ENCODE data around the gene CHRNA9.

DNA sequence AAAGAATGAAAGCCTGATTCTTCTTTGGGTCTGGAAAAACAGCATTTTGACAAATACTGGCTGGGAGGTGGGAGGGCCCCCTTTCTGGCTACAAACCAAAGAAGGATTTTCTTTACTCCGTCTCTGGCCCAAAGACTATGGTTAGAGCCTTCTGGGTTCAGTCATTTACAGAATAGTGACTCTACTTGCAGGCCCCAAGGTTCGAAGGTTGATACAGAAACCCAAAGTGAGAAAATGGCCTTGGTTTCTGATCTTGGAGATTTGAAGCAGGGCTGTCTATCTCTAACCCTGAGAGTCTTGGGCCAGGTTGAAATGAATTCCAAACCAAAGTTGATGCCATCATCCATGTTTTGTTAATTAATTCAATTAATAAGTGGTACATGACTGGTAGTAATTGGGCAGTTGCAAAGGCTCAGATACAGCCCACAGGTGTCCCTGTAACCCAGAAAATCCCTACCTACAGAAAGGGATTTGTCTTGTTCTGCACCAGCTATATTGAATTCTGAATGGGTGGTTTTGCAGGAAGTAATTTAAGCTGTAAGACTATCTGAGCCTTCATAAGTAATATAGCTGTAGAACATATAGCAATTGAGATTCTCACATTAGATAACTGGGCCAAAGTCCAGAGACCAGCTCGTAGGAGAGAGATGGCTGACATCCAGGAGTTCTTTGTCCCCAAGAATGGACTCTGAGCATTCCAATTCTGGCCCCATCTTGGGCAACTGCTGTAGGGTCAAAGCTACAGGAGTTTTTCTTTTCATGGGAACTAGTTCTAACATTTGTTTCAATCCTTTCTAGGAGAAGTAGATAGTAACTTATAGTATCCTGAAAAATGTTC, 34.5 kb downstream of the CHRNA9 start:
- TF ChIP-seq, protein P1, sequence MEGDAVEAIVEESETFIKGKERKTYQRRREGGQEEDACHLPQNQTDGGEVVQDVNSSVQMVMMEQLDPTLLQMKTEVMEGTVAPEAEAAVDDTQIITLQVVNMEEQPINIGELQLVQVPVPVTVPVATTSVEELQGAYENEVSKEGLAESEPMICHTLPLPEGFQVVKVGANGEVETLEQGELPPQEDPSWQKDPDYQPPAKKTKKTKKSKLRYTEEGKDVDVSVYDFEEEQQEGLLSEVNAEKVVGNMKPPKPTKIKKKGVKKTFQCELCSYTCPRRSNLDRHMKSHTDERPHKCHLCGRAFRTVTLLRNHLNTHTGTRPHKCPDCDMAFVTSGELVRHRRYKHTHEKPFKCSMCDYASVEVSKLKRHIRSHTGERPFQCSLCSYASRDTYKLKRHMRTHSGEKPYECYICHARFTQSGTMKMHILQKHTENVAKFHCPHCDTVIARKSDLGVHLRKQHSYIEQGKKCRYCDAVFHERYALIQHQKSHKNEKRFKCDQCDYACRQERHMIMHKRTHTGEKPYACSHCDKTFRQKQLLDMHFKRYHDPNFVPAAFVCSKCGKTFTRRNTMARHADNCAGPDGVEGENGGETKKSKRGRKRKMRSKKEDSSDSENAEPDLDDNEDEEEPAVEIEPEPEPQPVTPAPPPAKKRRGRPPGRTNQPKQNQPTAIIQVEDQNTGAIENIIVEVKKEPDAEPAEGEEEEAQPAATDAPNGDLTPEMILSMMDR (conservative IDR thresholded peaks at IDR 0.05; ENCODE audit: low read depth, low read length): no peak
- TF ChIP-seq POLR2A (IDR thresholded peaks at IDR 0.05; ENCODE audit: low read depth, low read length) (no peak), RAD21 (IDR thresholded peaks at IDR 0.05; ENCODE audit: low read length) (no peak), FOS (IDR thresholded peaks at IDR 0.05; ENCODE audit: low read depth, low read length) (no peak), CEBPB (IDR thresholded peaks at IDR 0.05; ENCODE audit: low read depth, low read length) (no peak), MAFK (IDR thresholded peaks at IDR 0.05; ENCODE audit: low read depth, low read length) (no peak), MAZ (IDR thresholded peaks at IDR 0.05; ENCODE audit: borderline replicate concordance, low read depth, low read length) (no peak), SMC3 (IDR thresholded peaks at IDR 0.05; ENCODE audit: low read depth, low read length) (no peak), BHLHE40 (IDR thresholded peaks at IDR 0.05; ENCODE audit: low read depth, low read length) (no peak), RFX5 (IDR thresholded peaks at IDR 0.05; ENCODE audit: low read depth, low read length) (no peak)
- TF ChIP-seq, protein P2, sequence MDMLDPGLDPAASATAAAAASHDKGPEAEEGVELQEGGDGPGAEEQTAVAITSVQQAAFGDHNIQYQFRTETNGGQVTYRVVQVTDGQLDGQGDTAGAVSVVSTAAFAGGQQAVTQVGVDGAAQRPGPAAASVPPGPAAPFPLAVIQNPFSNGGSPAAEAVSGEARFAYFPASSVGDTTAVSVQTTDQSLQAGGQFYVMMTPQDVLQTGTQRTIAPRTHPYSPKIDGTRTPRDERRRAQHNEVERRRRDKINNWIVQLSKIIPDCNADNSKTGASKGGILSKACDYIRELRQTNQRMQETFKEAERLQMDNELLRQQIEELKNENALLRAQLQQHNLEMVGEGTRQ (IDR thresholded peaks at IDR 0.05; ENCODE audit: low read depth, low read length): no peak

Measured in IMR-90 (cell line).